ENCODE results near the gene NKX2-2.

- no peak for TF ChIP-seq POLR2AphosphoS5 (IDR thresholded peaks at IDR 0.05; ENCODE audit: borderline replicate concordance, low read depth, low read length)
- no peak for TF ChIP-seq EZH2 (IDR thresholded peaks at IDR 0.05)
- TF ChIP-seq FOXP2 (optimal IDR thresholded peaks at IDR 0.05; ENCODE audit: control extremely low read depth, extremely low read length, insufficient read depth), result no peak
Measured at GRCh38 chr20:21519136-21519584, 5.3 kb upstream of the NKX2-2 start.

All from SK-N-MC (cell line).